Ishikawa (cell line): ENCODE data around the gene ORMDL1.

ENCODE experiments used
- CEBPB ChIP-seq: IDR thresholded peaks from 2 replicates; pipeline ENCODE4 v1.6.1; 2012
- TAF1 ChIP-seq: IDR thresholded peaks from 2 replicates; pipeline ENCODE4 v1.6.1; 2012; ENCODE audit warnings: low read depth, mild to moderate bottlenecking

GRCh38 chr2:189799030-189799331 is 14.8 kb upstream of the ORMDL1 start:
- no peak for TF ChIP-seq CEBPB
- no peak for TF ChIP-seq TAF1
